GM12874 (cell line): ENCODE results near the gene CYB5RL.

ENCODE experiments used
- TF ChIP-seq, protein P1 (sequence below): IDR thresholded peaks from 2 replicates; pipeline ENCODE4 v1.5.1; 2011; ENCODE audit warnings: low read depth, mild to moderate bottlenecking, control low read depth, low read length, moderate library complexity; ENCODE audit not compliant: insufficient read depth

Gene CYB5RL, protein sequence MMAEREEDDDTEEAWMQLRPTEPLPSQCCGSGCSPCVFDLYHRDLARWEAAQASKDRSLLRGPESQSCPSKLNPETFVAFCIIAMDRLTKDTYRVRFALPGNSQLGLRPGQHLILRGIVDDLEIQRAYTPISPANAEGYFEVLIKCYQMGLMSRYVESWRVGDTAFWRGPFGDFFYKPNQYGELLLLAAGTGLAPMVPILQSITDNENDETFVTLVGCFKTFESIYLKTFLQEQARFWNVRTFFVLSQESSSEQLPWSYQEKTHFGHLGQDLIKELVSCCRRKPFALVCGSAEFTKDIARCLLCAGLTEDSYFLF

DNA sequence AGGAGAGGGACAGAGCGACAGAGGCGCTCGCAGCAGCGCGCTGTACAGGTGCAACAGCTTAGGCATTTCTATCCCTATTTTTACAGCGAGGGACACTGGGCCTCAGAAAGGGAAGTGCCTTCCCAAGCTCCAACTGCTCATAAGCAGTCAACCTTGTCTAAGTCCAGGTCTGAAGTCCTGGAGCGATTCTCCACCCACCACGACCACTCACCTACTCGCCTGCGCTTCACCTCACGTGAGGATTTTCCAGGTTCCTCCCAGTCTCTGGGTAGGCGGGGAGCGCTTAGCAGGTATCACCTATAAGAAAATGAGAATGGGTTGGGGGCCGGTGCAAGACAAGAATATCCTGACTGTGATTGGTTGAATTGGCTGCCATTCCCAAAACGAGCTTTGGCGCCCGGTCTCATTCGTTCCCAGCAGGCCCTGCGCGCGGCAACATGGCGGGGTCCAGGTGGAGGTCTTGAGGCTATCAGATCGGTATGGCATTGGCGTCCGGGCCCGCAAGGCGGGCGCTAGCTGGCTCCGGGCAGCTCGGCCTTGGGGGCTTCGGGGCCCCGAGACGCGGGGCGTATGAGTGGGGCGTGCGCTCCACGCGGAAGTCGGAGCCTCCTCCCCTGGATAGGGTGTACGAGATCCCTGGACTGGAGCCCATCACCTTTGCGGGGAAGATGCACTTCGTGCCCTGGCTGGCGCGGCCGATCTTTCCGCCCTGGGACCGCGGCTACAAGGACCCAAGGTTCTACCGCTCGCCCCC, at the start of gene CYB5RL, which contains the start of gene MRPL37:
Gene CYB5RL (minus strand): TSS at position 266 of the 754 bp plus-strand sequence. CDS start 4,414 bp downstream, outside the sequence.
Gene MRPL37 (plus strand): TSS at position 403 of the 754 bp plus-strand sequence. CDS start 77 bp downstream, at position 480.
- TF ChIP-seq, protein P1, sequence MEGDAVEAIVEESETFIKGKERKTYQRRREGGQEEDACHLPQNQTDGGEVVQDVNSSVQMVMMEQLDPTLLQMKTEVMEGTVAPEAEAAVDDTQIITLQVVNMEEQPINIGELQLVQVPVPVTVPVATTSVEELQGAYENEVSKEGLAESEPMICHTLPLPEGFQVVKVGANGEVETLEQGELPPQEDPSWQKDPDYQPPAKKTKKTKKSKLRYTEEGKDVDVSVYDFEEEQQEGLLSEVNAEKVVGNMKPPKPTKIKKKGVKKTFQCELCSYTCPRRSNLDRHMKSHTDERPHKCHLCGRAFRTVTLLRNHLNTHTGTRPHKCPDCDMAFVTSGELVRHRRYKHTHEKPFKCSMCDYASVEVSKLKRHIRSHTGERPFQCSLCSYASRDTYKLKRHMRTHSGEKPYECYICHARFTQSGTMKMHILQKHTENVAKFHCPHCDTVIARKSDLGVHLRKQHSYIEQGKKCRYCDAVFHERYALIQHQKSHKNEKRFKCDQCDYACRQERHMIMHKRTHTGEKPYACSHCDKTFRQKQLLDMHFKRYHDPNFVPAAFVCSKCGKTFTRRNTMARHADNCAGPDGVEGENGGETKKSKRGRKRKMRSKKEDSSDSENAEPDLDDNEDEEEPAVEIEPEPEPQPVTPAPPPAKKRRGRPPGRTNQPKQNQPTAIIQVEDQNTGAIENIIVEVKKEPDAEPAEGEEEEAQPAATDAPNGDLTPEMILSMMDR: no peak

DNA sequence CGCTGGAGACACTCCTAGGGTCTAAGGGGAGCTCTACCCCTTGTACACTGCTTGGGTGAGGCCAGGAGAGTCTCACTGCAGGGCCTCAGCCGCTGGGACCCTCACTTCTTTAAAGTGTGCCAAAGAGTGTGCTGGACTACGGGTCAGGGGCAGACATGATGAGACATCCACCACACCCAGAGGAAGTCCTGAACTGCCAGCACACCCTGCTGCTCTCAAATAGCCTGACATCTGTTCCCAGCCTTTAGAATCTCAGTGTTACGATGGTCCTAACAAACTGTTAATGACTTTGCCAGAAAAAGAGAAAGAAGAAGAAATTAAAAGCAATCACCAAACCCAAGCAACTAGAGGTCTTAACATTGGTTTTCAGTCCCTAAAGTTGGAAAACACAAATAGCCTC, 49.1 kb upstream of the CYB5RL start:
- TF ChIP-seq, protein P1: no peak

DNA sequence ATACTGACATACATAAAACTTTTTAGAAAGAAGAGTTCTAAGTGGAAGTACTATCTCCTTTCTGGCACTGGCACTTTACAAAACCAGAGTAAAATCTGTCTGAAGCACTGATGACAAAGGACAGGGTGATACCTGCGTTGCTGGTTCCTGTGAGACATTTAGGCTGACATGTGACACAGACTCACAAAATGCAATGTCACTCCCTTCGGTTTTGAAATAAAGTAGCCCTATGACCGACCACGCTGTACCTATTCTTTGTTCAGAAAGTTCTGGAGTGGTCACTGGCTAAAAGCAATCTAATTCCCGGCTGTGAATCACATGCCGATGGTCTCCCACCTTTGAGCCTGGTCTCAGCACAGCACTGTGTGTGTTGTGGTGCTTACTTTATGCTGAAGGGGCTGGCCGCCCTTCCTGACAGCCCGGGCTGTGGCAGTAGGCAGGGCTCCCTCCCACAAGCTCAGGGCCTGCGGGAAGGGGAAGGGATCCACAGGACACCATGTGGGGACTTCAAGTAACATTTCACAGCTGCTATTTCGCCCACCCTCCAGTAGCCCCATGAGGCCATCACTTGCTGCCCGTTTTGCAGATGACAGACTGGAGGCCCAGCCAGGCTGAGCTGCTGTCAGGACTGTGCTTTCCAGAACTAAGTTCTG, 48.2 kb upstream of the CYB5RL start:
- TF ChIP-seq, protein P1: no peak

DNA sequence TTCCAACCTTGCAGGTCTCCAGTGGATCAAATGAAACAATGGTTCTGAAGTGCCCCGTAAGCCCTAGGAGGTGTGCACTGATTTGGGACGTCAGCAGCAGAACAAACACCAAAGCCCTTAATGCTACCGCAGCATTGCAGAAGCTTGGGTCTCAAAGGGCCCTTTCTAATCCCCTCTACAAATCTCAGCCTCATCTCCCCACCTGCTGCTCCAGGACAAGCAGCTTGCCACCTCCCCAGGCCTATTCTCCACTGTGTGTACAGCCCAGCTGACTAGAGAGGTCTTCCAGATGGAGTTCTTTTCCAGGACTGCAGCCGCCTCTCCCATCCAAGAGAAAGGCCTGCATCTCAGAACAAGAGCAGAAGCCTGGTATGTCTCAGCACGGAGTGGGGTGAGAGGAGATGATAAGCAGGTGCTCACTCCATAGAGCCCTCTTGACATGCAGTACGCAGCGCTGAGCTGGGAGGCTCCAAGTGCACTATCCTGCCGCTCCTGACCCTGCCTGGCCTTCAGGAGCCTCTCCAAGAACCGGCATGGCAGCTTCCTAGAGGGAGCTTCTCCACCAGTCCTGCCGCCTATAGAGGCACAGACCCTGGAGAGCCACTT, 46.4 kb upstream of the CYB5RL start:
- TF ChIP-seq, protein P1: no peak

DNA sequence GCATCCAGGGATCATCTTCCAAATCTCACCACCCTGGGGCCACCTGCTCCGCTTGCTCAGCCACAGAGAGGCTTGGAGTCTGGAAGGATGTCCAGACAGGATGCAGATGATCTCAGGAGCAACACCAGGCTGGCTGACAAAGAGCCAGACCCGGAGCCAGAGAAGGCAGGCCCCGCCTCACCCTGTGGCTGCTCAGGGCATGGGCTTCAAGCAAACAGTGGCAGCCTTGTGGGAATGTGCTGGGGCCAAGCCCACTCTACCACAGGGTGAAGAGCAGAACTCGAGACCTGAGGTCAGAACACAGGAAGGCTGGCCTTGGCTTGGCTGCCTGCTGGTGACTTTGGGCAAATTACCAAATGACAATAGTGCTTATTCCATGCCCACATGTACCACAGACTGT, 45.7 kb upstream of the CYB5RL start:
- TF ChIP-seq, protein P1: no peak

DNA sequence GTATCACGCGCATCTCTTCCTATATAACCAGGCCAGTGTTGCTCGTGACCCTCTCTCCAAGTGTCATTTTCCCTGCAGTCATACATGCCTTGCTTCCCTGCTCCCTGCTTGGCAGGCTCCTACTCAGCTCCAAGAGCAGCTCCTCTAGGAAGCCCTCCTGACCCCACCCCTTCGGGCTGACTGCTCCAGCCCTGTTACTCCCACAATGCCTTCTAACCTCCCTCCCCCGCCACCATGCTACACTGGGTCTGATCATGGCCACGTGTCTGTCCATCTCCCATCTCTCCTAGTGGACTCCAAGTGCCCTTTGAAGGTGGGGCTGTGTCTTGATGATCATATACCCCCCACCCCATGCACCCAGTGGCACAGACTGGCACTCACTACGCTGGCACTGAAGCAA, 44.8 kb upstream of the CYB5RL start:
- TF ChIP-seq, protein P1: no peak

DNA sequence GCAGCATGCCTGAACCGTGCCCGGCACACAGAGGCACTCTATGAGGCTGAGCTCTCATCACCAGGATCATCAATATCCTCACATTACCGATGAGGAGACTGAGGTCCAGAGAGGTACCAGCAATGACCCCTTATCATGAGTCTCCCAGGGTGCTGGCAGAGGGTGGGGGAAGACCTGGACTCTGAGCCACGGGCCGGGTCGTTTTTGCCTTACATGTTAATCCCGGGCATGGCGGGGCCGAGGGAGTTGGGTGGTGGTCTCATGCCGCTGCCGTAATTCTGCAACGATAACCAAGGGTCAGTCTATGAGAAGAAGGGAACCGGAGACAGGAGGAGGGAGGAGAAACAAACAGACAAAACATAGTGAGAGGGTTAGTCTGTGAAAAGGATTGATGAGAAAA, 43.2 kb upstream of the CYB5RL start:
- TF ChIP-seq, protein P1: no peak
